IMR-90 (cell line): ENCODE data around the gene ABCA4. TPM values are rescaled to one million over a fixed set of nuclear protein-coding genes. Genes with fewer than 3 reads are reported as not detected.

Experiments used
- ATAC-seq: fragments of 200-7000 bp; cut with Tn5 transposase; 2 replicates; pipeline ENCODE4 v1.9.1; 2020; ENCODE audit warnings: low read depth, mild to moderate bottlenecking, moderate library complexity
- BruUV-seq: library from RNA; stranded (reverse); fragments of 400-500 nt; replicated peaks from 2 replicates; lab custom pipeline; 2021; lab: Mats Ljungman, UMichigan
- CTCF ChIA-PET: fragments of 300-600 bp; formaldehyde crosslinking; extraction: SDS; loops from one replicate; lab custom pipeline; 2021; ENCODE audit warnings: antibody characterized with exemption; lab: Yijun Ruan, JAX
- POLR2A ChIA-PET: fragments of 300-600 bp; sonication (Branson Sonifier 250); formaldehyde crosslinking; loops from one replicate; lab custom pipeline; 2022; ENCODE audit warnings: antibody characterized with exemption; ENCODE audit not compliant: unreplicated experiment; lab: Charles Lee
- DNase-seq: peaks from one replicate; pipeline ENCODE4 v3.0.0; 2013
- H2AFZ ChIP-seq: replicated peaks from 2 replicates; pipeline ENCODE3; 2013; ENCODE audit warnings: low read length, mild to moderate bottlenecking; ENCODE audit not compliant: poor library complexity
- H2AK5ac ChIP-seq: 2 replicates; pipeline ENCODE4 v1.6.1; 2013; ENCODE audit warnings: low read depth, low read length, inconsistent platforms
- H2AK9ac ChIP-seq: replicated peaks from 2 replicates; pipeline ENCODE3; 2013; ENCODE audit warnings: mild to moderate bottlenecking, low read depth, low read length, moderate library complexity; ENCODE audit not compliant: poor library complexity
- H2BK120ac ChIP-seq: 2 replicates; pipeline ENCODE4 v1.6.1; 2013; ENCODE audit warnings: low read depth, low read length, inconsistent platforms
- H2BK15ac ChIP-seq: 3 replicates; pipeline ENCODE4 v1.6.1; 2013; ENCODE audit warnings: low read depth, low read length, inconsistent platforms
- H2BK20ac ChIP-seq: 2 replicates; pipeline ENCODE4 v1.6.1; 2013; ENCODE audit warnings: low read depth, mild to moderate bottlenecking, inconsistent platforms, low read length, moderate library complexity
- H2BK5ac ChIP-seq: 2 replicates; pipeline ENCODE4 v1.6.1; 2013; ENCODE audit warnings: mild to moderate bottlenecking, low read depth, low read length, inconsistent platforms; ENCODE audit not compliant: poor library complexity, severe bottlenecking
- H3K14ac ChIP-seq: replicated peaks from 2 replicates; pipeline ENCODE4 v1.6.1; 2013; ENCODE audit warnings: low read depth, low read length, inconsistent platforms
- H3K18ac ChIP-seq: 2 replicates; pipeline ENCODE4 v1.6.1; 2013; ENCODE audit warnings: low read depth, low read length, control low read depth
- H3K23ac ChIP-seq: 2 replicates; pipeline ENCODE4 v1.6.1; 2013; ENCODE audit warnings: low read depth, low read length, inconsistent platforms
- H3K27ac ChIP-seq: 2 replicates; pipeline ENCODE4 v1.5.1; 2013; ENCODE audit warnings: mild to moderate bottlenecking, control low read depth, low read length; ENCODE audit not compliant: insufficient read depth
- H3K27me3 ChIP-seq: 2 replicates; pipeline ENCODE4 v1.6.1; 2013; ENCODE audit warnings: low read length; ENCODE audit not compliant: control insufficient read depth, insufficient read depth
- H3K36me3 ChIP-seq: 2 replicates; pipeline ENCODE4 v1.6.1; 2013; ENCODE audit warnings: low read length, mixed read lengths; ENCODE audit not compliant: control insufficient read depth, insufficient read depth
- H3K4ac ChIP-seq: 2 replicates; pipeline ENCODE4 v1.6.1; 2013; ENCODE audit warnings: low read depth, low read length, inconsistent platforms
- H3K4me1 ChIP-seq: 2 replicates; pipeline ENCODE4 v1.6.1; 2013; ENCODE audit warnings: low read length, mixed read lengths; ENCODE audit not compliant: control insufficient read depth, insufficient read depth
- H3K4me2 ChIP-seq: 2 replicates; pipeline ENCODE4 v1.6.1; 2013; ENCODE audit warnings: low read depth, mild to moderate bottlenecking, control low read depth, low read length, moderate library complexity
- H3K4me3 ChIP-seq: 2 replicates; pipeline ENCODE4 v1.5.1; 2013; ENCODE audit warnings: low read depth, mild to moderate bottlenecking, control low read depth, low read length, moderate library complexity; ENCODE audit not compliant: insufficient read depth
- H3K56ac ChIP-seq: 2 replicates; pipeline ENCODE4 v1.6.1; 2013; ENCODE audit warnings: low read length, inconsistent platforms; ENCODE audit not compliant: insufficient read depth; ENCODE audit errors: extremely low read depth
- H3K79me1 ChIP-seq, 2 experiments: 2 replicates each; pipeline ENCODE4 v1.6.1; 2013; ENCODE audit warnings: low read length in 2 of 2, inconsistent platforms in 1 of 2, low read depth in 1 of 2
- H3K9ac ChIP-seq: 2 replicates; pipeline ENCODE4 v1.6.1; 2013; ENCODE audit warnings: low read depth, low read length, control low read depth
- H3K9me1 ChIP-seq: 2 replicates; pipeline ENCODE4 v1.6.1; 2013; ENCODE audit warnings: low read length, inconsistent platforms; ENCODE audit not compliant: insufficient read depth
- H3K9me3 ChIP-seq: 2 replicates; pipeline ENCODE4 v1.6.1; 2013; ENCODE audit warnings: low read length; ENCODE audit not compliant: control insufficient read depth, insufficient read depth
- H4K20me1 ChIP-seq: 2 replicates; pipeline ENCODE4 v1.6.1; 2013; ENCODE audit warnings: low read length, inconsistent platforms; ENCODE audit not compliant: insufficient read depth
- H4K5ac ChIP-seq: 2 replicates; pipeline ENCODE4 v1.6.1; 2013; ENCODE audit warnings: mild to moderate bottlenecking, low read depth, low read length, control low read depth
- H4K8ac ChIP-seq, 2 experiments: 2 replicates each; pipeline ENCODE4 v1.6.1; 2013; ENCODE audit warnings: low read depth in 2 of 2, low read length in 2 of 2, control low read depth in 1 of 2, inconsistent platforms in 1 of 2
- H4K91ac ChIP-seq: 2 replicates; pipeline ENCODE4 v1.6.1; 2013; ENCODE audit warnings: low read depth, low read length, inconsistent platforms; ENCODE audit not compliant: insufficient read depth
- BHLHE40 ChIP-seq: fragments of 150-350 bp; IDR thresholded peaks from 2 replicates; pipeline ENCODE4 v1.6.1; 2016; ENCODE audit warnings: mild to moderate bottlenecking, low read depth, low read length
- CEBPB ChIP-seq: IDR thresholded peaks from 2 replicates; pipeline ENCODE4 v1.6.1; 2012; ENCODE audit warnings: low read depth, low read length, improper control_type of control experiment
- CHD1 ChIP-seq: IDR thresholded peaks from 2 replicates; pipeline ENCODE4 v1.6.1; 2012; ENCODE audit warnings: low read depth, low read length, improper control_type of control experiment
- CTCF ChIP-seq: conservative IDR thresholded peaks from 2 replicates; pipeline ENCODE4 v1.5.1; 2012; ENCODE audit warnings: mild to moderate bottlenecking, low read depth, low read length, improper control_type of control experiment
- FOS ChIP-seq: fragments of 150-350 bp; IDR thresholded peaks from 2 replicates; pipeline ENCODE4 v1.6.1; 2016; ENCODE audit warnings: low read depth, low read length
- MAFK ChIP-seq: IDR thresholded peaks from 2 replicates; pipeline ENCODE4 v1.6.1; 2012; ENCODE audit warnings: low read depth, low read length, improper control_type of control experiment
- MAZ ChIP-seq: IDR thresholded peaks from 2 replicates; pipeline ENCODE4 v1.6.1; 2012; ENCODE audit warnings: low read depth, mild to moderate bottlenecking, low read length, improper control_type of control experiment, moderate library complexity, borderline replicate concordance
- MXI1 ChIP-seq: IDR thresholded peaks from 2 replicates; pipeline ENCODE4 v1.6.1; 2012; ENCODE audit warnings: low read depth, mild to moderate bottlenecking, low read length, moderate library complexity, borderline replicate concordance
- NFE2L2 ChIP-seq: fragments of 150-350 bp; IDR thresholded peaks from 2 replicates; pipeline ENCODE4 v1.6.1; 2016; ENCODE audit warnings: low read depth, mild to moderate bottlenecking, low read length
- POLR2A ChIP-seq: IDR thresholded peaks from 2 replicates; pipeline ENCODE4 v1.6.1; 2012; ENCODE audit warnings: mild to moderate bottlenecking, low read depth, low read length
- RAD21 ChIP-seq: IDR thresholded peaks from 2 replicates; pipeline ENCODE4 v1.6.1; 2012; ENCODE audit warnings: low read length, improper control_type of control experiment
- RCOR1 ChIP-seq: IDR thresholded peaks from 2 replicates; pipeline ENCODE4 v1.6.1; 2012; ENCODE audit warnings: mild to moderate bottlenecking, low read length, improper control_type of control experiment; ENCODE audit not compliant: insufficient replicate concordance
- RFX5 ChIP-seq: IDR thresholded peaks from 2 replicates; pipeline ENCODE4 v1.8.0; 2012; ENCODE audit warnings: low read depth, mild to moderate bottlenecking, low read length, moderate library complexity
- SMC3 ChIP-seq: fragments of 150-350 bp; IDR thresholded peaks from 2 replicates; pipeline ENCODE4 v1.6.1; 2016; ENCODE audit warnings: low read depth, mild to moderate bottlenecking, antibody characterized with exemption, low read length, moderate library complexity
- USF2 ChIP-seq: fragments of 150-350 bp; IDR thresholded peaks from 2 replicates; pipeline ENCODE4 v1.6.1; 2017; ENCODE audit warnings: mild to moderate bottlenecking, antibody characterized with exemption, low read length, low read depth
- WGBS, 2 experiments: methylation state at CpG; one replicate each; pipeline versions ENCODE4 v1.1.5 to v1.1.7; 2013; ENCODE audit warnings: missing lambda C conversion rate in 2 of 2; ENCODE audit not compliant: insufficient read length in 1 of 2; ENCODE audit errors: extremely low coverage in 2 of 2; 5-methylcytosine and 5-hydroxymethylcytosine counted together
- dilution Hi-C: fragments of 300-500 bp; cut with HindIII; formaldehyde crosslinking; loops from one replicate; pipeline ENCODE4 v1.14.3; 2018; ENCODE audit warnings: low sequenced_read_pairs; ENCODE audit not compliant: unreplicated experiment
- in situ Hi-C: fragments of 300-500 bp; cut with MboI; formaldehyde crosslinking; loops from 3 replicates; pipeline ENCODE4 v1.14.3; 2019; ENCODE audit warnings: low sequenced_read_pairs, inconsistent platforms, mixed read lengths
- intact Hi-C: fragments of 100-400 bp; cut with micrococcal nuclease; formaldehyde crosslinking; loops from 2 replicates; pipeline ENCODE4 v1.10.0; 2022
- polyA plus RNA-seq, 3 experiments: library from polyadenylated mRNA; depleted of rRNA; stranded (reverse); fragments of >200 nt; gene quantifications; 2 replicates each; pipeline ENCODE4 v1.2.3, GENCODE V29; 2012; ENCODE audit warnings: low replicate concordance in 1 of 3
- total RNA-seq: library from RNA; depleted of rRNA; stranded (reverse); fragments of >200 nt; gene quantifications from 2 replicates; pipeline ENCODE4 v1.2.3, GENCODE V29; 2012

Gene ABCA4
- total and polyA plus RNA-seq, 2 of the 4 experiments (the other 2 are of a cell fraction): under 0.01 to 0.36 TPM

GRCh38 chr1:94043738-94044289, 77.1 kb downstream of the ABCA4 start:
- DNase-seq (no peak), ATAC-seq (no peak)
- Histone ChIP-seq H2BK15ac (peak overlapping the region; percentile 50; the same call in 1 of the 3 replicates), H4K5ac (peak overlapping the region; percentile 55; the same call in 1 of the 2 replicates), H2BK5ac (no peak overlapping the region), H3K18ac (no peak overlapping the region; the same call in 1 of the 2 replicates), H4K91ac (0 out of 2 replicates have a peak overlapping the region, but pooled peaks have one; percentile 3), H3K9me3 (no peaks in the 10 kb centered on the region), H2AK9ac (no peak overlapping the region), H3K4me1 (peaks cover 16% of the 10 kb centered on the region; the same call in 1 of the 2 replicates), H3K4ac (peak overlapping the region; percentile 1; the same call in 1 of the 2 replicates), H3K4me2 (no peak overlapping the region), H2BK120ac (peak overlapping the region; percentile 72; the same call in 1 of the 2 replicates), H3K14ac (no peak overlapping the region), H3K4me3 (no peak overlapping the region), H2BK20ac (no peak overlapping the region), H3K9ac (no peak overlapping the region), H3K27me3 (no peaks in the 10 kb centered on the region), H3K56ac (no peak overlapping the region), H3K9me1 (peaks cover 12% of the 10 kb centered on the region), H3K23ac (no peak overlapping the region), H4K20me1 (no peaks in the 10 kb centered on the region), H3K36me3 (no peaks in the 10 kb centered on the region), H4K8ac (peak overlapping the region; percentile 19 to 62; a peak in 2 of 4 replicates), H2AK5ac (no peak overlapping the region), H2AFZ (peak overlapping the region; percentile 21), H3K27ac (no peak overlapping the region), H3K79me1 (no peaks in the 10 kb centered on the region)
- WGBS, 2 experiments: 56% methylated on average over 1 of the region's 4 CpGs; no CpG with 5 or more reads in 1 of the 2 experiments
- in situ Hi-C loops (loop anchor here (25.0 kb wide), 1 partner anchor 418 kb away; no protein-coding TSS in a partner anchor), intact Hi-C loops (no loop called here), dilution Hi-C loops (no loop called here)
- POLR2A ChIA-PET: no interaction called here
- CTCF ChIA-PET: interaction anchor here (1.2 to 3.3 kb wide), 2 partner anchors 18 to 291 kb away, joined by 3 to 64 read pairs; no protein-coding TSS in a partner anchor
- BruUV-seq: no TSS peak
- TF ChIP-seq SMC3 (no peak), POLR2A (no peak), NFE2L2 (no peak), MAZ (no peak), MAFK (no peak), CEBPB (no peak), BHLHE40 (no peak), CHD1 (no peak), MXI1 (no peak), RCOR1 (no peak), USF2 (no peak), FOS (no peak), RFX5 (no peak), CTCF (no peak), RAD21 (no peak)
